ENCODE measurements around the gene PRKN.
"Not testable (repeated sequence)": the region's sequence is repeated elsewhere in the genome, so short reads cannot be mapped to it uniquely, and the experiment has no call there.

The PRKN gene

DNA sequence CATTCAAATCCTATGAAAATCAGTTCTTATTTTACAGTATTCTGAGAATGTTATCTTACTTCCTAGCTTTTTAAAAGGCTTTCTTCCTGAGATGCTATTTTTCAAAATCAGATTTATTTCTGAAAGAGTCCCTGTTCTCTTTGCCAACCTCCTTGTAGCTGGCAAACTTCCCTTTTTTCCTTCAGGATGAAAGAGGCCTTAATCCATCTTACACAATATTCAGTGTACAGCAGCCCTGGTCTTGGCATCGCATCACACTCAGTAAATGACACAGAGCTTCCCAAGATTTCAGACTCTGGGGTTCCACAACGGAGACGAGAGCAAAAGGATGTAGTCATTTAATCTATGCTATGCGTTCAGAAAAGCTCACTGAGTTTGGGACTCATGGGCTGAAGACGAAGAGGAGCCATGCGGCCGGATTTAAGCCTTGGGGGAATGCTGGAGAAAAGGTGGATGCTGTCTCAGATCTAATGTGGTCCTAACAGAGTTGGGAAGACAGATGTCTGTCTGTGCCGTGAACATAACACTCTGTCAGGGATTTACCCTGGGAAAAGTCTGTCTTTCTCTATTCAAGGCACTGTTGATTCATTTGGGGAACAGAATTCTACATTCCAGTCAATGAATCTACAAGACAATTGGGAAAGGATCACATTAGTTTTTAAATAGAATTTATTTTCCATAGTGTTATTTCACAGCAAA is 837.3 kb downstream of the PRKN start:
- DNase-seq (ENCODE audit: low spot score): no peak
- in situ Hi-C loops (cut with MboI; ENCODE audit: low pct_unique_long_range_greater_than_20kb, low sequenced_read_pairs, unreplicated experiment): no loop called here
- TF ChIP-seq, protein P1, sequence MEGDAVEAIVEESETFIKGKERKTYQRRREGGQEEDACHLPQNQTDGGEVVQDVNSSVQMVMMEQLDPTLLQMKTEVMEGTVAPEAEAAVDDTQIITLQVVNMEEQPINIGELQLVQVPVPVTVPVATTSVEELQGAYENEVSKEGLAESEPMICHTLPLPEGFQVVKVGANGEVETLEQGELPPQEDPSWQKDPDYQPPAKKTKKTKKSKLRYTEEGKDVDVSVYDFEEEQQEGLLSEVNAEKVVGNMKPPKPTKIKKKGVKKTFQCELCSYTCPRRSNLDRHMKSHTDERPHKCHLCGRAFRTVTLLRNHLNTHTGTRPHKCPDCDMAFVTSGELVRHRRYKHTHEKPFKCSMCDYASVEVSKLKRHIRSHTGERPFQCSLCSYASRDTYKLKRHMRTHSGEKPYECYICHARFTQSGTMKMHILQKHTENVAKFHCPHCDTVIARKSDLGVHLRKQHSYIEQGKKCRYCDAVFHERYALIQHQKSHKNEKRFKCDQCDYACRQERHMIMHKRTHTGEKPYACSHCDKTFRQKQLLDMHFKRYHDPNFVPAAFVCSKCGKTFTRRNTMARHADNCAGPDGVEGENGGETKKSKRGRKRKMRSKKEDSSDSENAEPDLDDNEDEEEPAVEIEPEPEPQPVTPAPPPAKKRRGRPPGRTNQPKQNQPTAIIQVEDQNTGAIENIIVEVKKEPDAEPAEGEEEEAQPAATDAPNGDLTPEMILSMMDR (IDR thresholded peaks at IDR 0.05; ENCODE audit: extremely low read depth, insufficient read depth, missing control alignments): no peak

DNA sequence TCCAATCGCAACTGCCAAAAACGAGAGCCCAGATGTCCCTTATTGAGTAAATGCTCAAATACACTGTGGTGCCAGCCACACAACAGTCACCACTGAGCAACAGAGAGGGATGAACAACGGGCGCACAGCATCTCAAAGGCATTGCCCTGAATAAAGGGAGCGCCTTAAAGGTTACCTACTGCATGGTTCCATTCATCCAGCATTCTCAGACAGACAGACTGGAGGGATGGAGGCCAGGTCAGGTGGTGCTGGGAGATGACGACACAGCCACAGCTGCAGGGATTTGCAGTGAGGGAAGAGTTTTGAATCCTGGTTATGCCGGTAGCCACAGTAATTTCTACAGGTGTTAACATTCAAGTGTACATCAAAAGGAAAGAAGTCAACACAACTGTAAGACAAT is 838.2 kb downstream of the PRKN start:
- in situ Hi-C loops (cut with MboI; ENCODE audit: low pct_unique_long_range_greater_than_20kb, low sequenced_read_pairs, unreplicated experiment): no loop called here
- no peak for DNase-seq (ENCODE audit: low spot score)
- TF ChIP-seq, protein P1 (IDR thresholded peaks at IDR 0.05; ENCODE audit: extremely low read depth, insufficient read depth, missing control alignments): no peak

DNA sequence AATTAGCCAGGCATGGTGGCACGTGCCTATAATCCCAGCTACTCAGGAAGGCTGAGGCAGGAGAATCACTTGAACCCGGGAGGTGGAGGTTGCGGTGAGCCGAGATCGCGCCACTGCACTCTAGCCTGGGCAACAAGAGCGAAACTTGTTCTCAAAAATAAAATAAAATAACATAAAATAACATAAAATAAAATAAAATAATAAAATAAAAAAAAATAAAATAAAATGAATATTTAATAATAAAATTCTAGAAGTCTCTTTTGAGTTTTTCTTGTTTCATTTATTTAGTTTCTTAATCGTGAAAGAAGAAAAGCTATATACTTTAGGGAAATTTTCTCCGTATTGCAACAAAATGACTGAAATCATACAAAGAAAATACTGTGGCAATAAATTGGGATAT is 841.0 kb downstream of the PRKN start:
- in situ Hi-C loops (cut with MboI; ENCODE audit: low pct_unique_long_range_greater_than_20kb, low sequenced_read_pairs, unreplicated experiment); DNase-seq (ENCODE audit: low spot score): not testable (repeated sequence)

DNA sequence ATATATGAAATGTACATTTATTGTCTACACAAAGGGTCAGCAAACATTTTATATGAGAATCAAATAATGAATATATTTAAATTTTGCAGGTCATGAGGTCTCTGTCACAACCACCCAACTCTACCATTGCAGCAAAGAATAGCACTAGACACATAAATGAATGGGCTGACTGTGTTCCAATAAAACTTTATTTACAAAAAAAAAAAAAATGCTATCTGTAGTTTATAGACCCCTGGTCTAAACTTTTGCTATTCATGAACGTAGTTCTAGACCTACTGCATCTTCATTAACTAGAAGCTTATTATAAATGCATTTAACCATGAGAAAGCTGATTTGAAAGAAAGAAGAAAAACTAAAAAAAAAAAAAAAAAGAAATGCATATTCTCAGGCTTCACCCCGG is 842.8 kb downstream of the PRKN start:
- in situ Hi-C loops (cut with MboI; ENCODE audit: low pct_unique_long_range_greater_than_20kb, low sequenced_read_pairs, unreplicated experiment): no loop called here
- DNase-seq (ENCODE audit: low spot score): no peak

DNA sequence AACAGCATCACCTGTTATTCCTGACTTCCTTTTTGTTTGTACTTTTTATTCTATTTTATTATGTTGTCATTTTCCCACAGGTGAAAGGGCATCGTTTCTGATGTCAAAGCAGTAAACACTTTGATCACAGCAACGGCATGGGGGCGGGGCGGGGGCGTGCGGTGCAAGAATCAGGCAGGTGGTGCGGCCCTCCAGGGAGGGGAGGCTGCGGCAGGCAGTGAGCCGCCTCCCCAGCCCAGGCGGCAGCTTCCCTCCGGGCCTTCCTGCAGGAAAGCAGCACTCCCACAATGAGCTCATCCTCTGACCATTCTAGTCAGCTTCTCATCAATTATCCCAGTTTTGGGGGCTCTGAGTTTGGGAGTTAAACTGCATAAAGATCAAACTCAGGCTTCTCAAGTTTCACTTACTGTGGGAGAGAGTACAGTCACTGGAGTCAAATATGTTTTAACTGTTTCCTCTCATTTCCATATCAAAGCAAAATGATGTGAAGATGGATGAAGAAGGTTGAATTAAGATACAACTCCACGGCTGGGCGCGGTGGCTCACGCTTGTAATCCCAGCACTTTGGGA is 845.3 kb downstream of the PRKN start:
- TF ChIP-seq, protein P1 (IDR thresholded peaks at IDR 0.05; ENCODE audit: extremely low read depth, insufficient read depth, missing control alignments): no peak
- in situ Hi-C loops (cut with MboI; ENCODE audit: low pct_unique_long_range_greater_than_20kb, low sequenced_read_pairs, unreplicated experiment): no loop called here
- no peak for DNase-seq (ENCODE audit: low spot score)

More for the DNA sequence above, 842.8 kb downstream of the PRKN start:
- TF ChIP-seq, protein P1 (IDR thresholded peaks at IDR 0.05; ENCODE audit: extremely low read depth, insufficient read depth, missing control alignments): no peak

DNA sequence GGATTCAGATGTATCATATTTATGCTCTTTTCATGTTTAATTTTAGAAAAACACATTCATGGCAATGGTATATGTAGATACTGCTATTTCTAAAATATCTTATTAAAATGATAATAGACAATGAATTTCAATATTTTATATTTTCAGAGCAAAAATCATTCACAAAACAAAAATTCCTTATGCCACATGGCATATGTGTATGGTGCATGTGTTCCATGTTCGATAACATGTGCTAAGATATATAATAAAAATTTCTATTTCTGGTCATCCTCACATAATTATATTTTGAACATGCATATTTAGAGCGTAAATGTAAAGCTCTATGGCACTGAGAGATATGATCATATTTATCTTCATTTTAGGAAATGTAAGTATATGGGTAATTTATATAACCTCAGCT is 847.5 kb downstream of the PRKN start:
- in situ Hi-C loops (cut with MboI; ENCODE audit: low pct_unique_long_range_greater_than_20kb, low sequenced_read_pairs, unreplicated experiment): no loop called here
- DNase-seq (ENCODE audit: low spot score): no peak
- TF ChIP-seq, protein P1 (IDR thresholded peaks at IDR 0.05; ENCODE audit: extremely low read depth, insufficient read depth, missing control alignments): no peak

DNA sequence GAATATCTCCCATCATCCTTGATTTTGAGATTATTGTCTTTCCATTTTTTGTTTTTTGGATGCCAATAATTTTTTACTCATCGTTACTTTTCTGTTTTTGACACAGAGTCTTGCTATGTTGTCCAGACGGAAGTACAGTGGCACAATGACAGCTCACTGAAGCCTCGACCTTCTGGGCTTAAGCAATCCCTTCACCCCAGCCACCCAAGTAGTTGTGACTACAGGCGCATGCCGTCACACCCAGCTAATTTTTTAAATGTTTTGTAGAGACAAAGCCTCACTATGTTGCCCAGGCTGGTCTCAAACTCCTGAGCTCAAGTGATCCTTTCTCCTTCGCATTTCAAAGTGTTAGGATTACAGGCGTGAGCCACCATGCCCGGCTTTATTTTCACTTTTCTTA is 851.3 kb downstream of the PRKN start:
- DNase-seq (ENCODE audit: low spot score): no peak
- in situ Hi-C loops (cut with MboI; ENCODE audit: low pct_unique_long_range_greater_than_20kb, low sequenced_read_pairs, unreplicated experiment): no loop called here
- TF ChIP-seq, protein P1 (IDR thresholded peaks at IDR 0.05; ENCODE audit: extremely low read depth, insufficient read depth, missing control alignments): no peak
